Endothelial cell of umbilical vein (primary cell): ENCODE data around the gene PLXNB2. TPM values are rescaled to one million over a fixed set of nuclear protein-coding genes. Genes with fewer than 3 reads are reported as not detected.
A peak's percentile ranks its signal among the peaks of the same experiment; 100 is the strongest.

Experiments
- BruUV-seq: library from RNA; stranded (reverse); fragments of 400-500 nt; replicated peaks from 2 replicates; lab custom pipeline; 2021; lab: Mats Ljungman, UMichigan
- CTCF ChIA-PET: fragments of 300-600, 350-600 bp; sonication (Branson Sonifier 250); formaldehyde crosslinking; loops from one replicate; lab custom pipeline; 2021; ENCODE audit warnings: antibody characterized with exemption, inconsistent platforms; lab: Charles Lee
- POLR2A ChIA-PET: fragments of 300-600, 350-600 bp; sonication (Branson Sonifier 250); formaldehyde crosslinking; loops from one replicate; lab custom pipeline; 2021; ENCODE audit warnings: antibody characterized with exemption, inconsistent platforms; lab: Charles Lee
- DNase-seq: peaks from one replicate; pipeline ENCODE4 v3.0.0-alpha.2; 2011; ENCODE audit warnings: low read depth, low spot score
- FAIRE-seq: peaks from 2 replicates; lab custom pipeline; 2011; peaks lifted over from hg19 to GRCh38; lab: Jason Lieb, UNC
- H2AFZ ChIP-seq: 2 replicates; pipeline ENCODE4 v1.6.0; 2012; ENCODE audit warnings: low read depth, low read length, control low read depth, inconsistent platforms
- H3K27ac ChIP-seq: 2 replicates; pipeline ENCODE4 v1.5.1; 2011; ENCODE audit warnings: low read depth, mild to moderate bottlenecking, control low read depth, low read length, moderate library complexity; ENCODE audit not compliant: insufficient read depth
- H3K27me3 ChIP-seq, 2 experiments: 2 replicates each; pipeline versions ENCODE4 v1.6.0 to v1.6.1; 2011; ENCODE audit warnings: low read length in 2 of 2, mixed read lengths in 1 of 2; ENCODE audit not compliant: control insufficient read depth in 2 of 2, insufficient read depth in 2 of 2
- H3K36me3 ChIP-seq, 2 experiments: 2 replicates in 1 of 2; 3 replicates in 1 of 2; pipeline ENCODE4 v1.5.1; 2011; ENCODE audit warnings: low read length in 2 of 2, mild to moderate bottlenecking in 1 of 2, moderate library complexity in 1 of 2; ENCODE audit not compliant: control insufficient read depth in 2 of 2, insufficient read depth in 2 of 2; ENCODE audit errors: extremely low read depth in 1 of 2
- H3K4me1 ChIP-seq: 3 replicates; pipeline ENCODE4 v1.5.1; 2011; ENCODE audit warnings: mild to moderate bottlenecking, low read length; ENCODE audit not compliant: control insufficient read depth, insufficient read depth; ENCODE audit errors: extremely low read depth
- H3K4me2 ChIP-seq: 2 replicates; pipeline ENCODE4 v1.6.1; 2011; ENCODE audit warnings: low read length, control low read depth, mixed read lengths; ENCODE audit not compliant: insufficient read depth
- H3K4me3 ChIP-seq, 3 experiments: fragments of 200-600 bp in 1 of 3; sonication (generic), shearing (Covaris generic) in 1 of 3; replicated peaks in 1 of 3; 2 replicates each; pipeline ENCODE4 v1.5.1; 2011 to 2016; ENCODE audit warnings: control low read depth in 3 of 3, low read length in 3 of 3, mild to moderate bottlenecking in 2 of 3, inconsistent platforms in 1 of 3, low read depth in 1 of 3, moderate library complexity in 1 of 3; ENCODE audit not compliant: insufficient read depth in 1 of 3
- H3K79me2 ChIP-seq: 2 replicates; pipeline ENCODE4 v1.6.0; 2012; ENCODE audit warnings: low read length, inconsistent platforms; ENCODE audit not compliant: control insufficient read depth, insufficient read depth
- H3K9ac ChIP-seq: replicated peaks from 2 replicates; pipeline ENCODE3; 2011; ENCODE audit warnings: low read length, control low read depth; ENCODE audit not compliant: insufficient read depth; ENCODE audit errors: extremely low read depth
- H3K9me1 ChIP-seq: replicated peaks from 3 replicates; pipeline ENCODE4 v1.6.0; 2011; ENCODE audit warnings: mild to moderate bottlenecking, low read length; ENCODE audit not compliant: control insufficient read depth, insufficient read depth; ENCODE audit errors: extremely low read depth
- H3K9me3 ChIP-seq: replicated peaks from 2 replicates; pipeline ENCODE4 v1.5.1; 2012; ENCODE audit warnings: low read length, inconsistent platforms; ENCODE audit not compliant: control insufficient read depth, insufficient read depth
- H4K20me1 ChIP-seq: replicated peaks from 2 replicates; pipeline ENCODE3; 2011; ENCODE audit warnings: mild to moderate bottlenecking, low read length; ENCODE audit not compliant: control insufficient read depth, insufficient read depth; ENCODE audit errors: extremely low read depth
- EZH2 ChIP-seq: IDR thresholded peaks from 2 replicates; pipeline ENCODE4 v1.6.1; 2012; ENCODE audit warnings: borderline replicate concordance, low read depth, mild to moderate bottlenecking, moderate library complexity, low read length, inconsistent platforms; ENCODE audit not compliant: severe bottlenecking
- POLR2AphosphoS5 ChIP-seq: IDR thresholded peaks from 2 replicates; pipeline ENCODE4 v1.6.1; 2012; ENCODE audit warnings: low read depth, mild to moderate bottlenecking, control low read depth, low read length, moderate library complexity; ENCODE audit not compliant: insufficient read depth
- dilution Hi-C: fragments of 300-500 bp; cut with MboI; formaldehyde crosslinking; loops from one replicate; pipeline ENCODE4 v1.15.0; 2019; ENCODE audit warnings: low sequenced_read_pairs; ENCODE audit not compliant: extremely low pct_ligation_motif_present
- intact Hi-C: fragments of 100-400 bp; cut with micrococcal nuclease; formaldehyde crosslinking; loops from one replicate; pipeline ENCODE4 v1.10.0; 2022
- polyA plus RNA-seq, 4 experiments: library from polyadenylated mRNA; depleted of rRNA in 3 of 4; stranded (reverse) in 3 of 4; unstranded in 1 of 4; fragments of >200 nt; gene quantifications; 2 replicates each; pipeline versions ENCODE4 v1.2.1 to v1.2.3, GENCODE V29; 2011 to 2012; ENCODE audit warnings: missing spikeins in 1 of 4
- total RNA-seq: library from RNA; stranded (reverse); gene quantifications from 2 replicates; pipeline ENCODE4 v1.2.3, GENCODE V29; 2021

PLXNB2 gene
- total and polyA plus RNA-seq, 2 donors (not counting 3 experiments of a cell fraction or from before 2014, with no cell fraction given), result 82.3 to 139 TPM

GRCh38 chr22:50261615-50262459 is 45.6 kb downstream of the PLXNB2 start, which contains the start of gene MAPK12:
MAPK12 (minus strand) TSS chr22:50261683; CDS start chr22:50261509, 174 bp downstream.
- intact Hi-C loops, result loop anchor here (1.0 kb wide), 1 partner anchor 8 kb away; the partner anchor contains the start of gene MAPK11
- TF ChIP-seq POLR2AphosphoS5, result peak; percentile 51
- TF ChIP-seq EZH2, result no peak
- POLR2A ChIA-PET, result interaction anchor here (1.3 kb wide), 1 partner anchor 10 kb away, joined by 3 read pairs; no protein-coding TSS in a partner anchor

More at GRCh38 chr22:50261615-50262459, 45.6 kb downstream of the PLXNB2 start, which contains the start of gene MAPK12:
- Histone ChIP-seq H3K4me3 (peak within 1 kb of the TSS; percentile 23 to 69 (median 49)), H3K79me2 (peaks cover 22% of the 10 kb centered on the region), H3K9me1 (no peaks in the 10 kb centered on the region), H3K27ac (peak within 1 kb of the TSS; percentile 22), H3K4me1 (peaks cover 11% of the 10 kb centered on the region), H4K20me1 (no peaks in the 10 kb centered on the region), H2AFZ (peak within 1 kb of the TSS; percentile 76), H3K36me3 (peaks cover 0 to 11% of the 10 kb centered on the region in 2 experiments), H3K27me3 (no peaks in the 10 kb centered on the region), H3K9ac (peak within 1 kb of the TSS; percentile 67), H3K4me2 (peak within 1 kb of the TSS; percentile 85), H3K9me3 (no peaks in the 10 kb centered on the region)
- CTCF ChIA-PET, result interaction anchor here (0.7 to 4.9 kb wide), 5 partner anchors 9 to 264 kb away, joined by 3 to 41 read pairs (median 9); partner anchors contain the start of genes HDAC10, MAPK11 and SCO2
- DNase-seq, result peak; percentile 32
- dilution Hi-C loops, result no loop called here
- no TSS peak for BruUV-seq
- peak; percentile 15 for FAIRE-seq
